NK-92 treated with Interleukin-12 subunit alpha and Interleukin-12 subunit beta, amount 100 ng/mL, for 24 hours (cell line): ENCODE results near the gene AKR7A3.
"Not testable (repeated sequence)": the region's sequence is repeated elsewhere in the genome, so short reads cannot be mapped to it uniquely, and the experiment has no call there.

Experiments used
- DNase-seq: peaks from one replicate; lab custom pipeline; 2025; lab: John Stamatoyannopoulos, UW

AKR7A3 gene

GRCh38 chr1:19288324-19289241 lies at the start of gene AKR7A3:
TSS of gene AKR7A3 (minus strand) at chr1:19288770. CDS start at chr1:19288709, 61 bp downstream.
- not testable (repeated sequence) for DNase-seq

GRCh38 chr1:19338323-19338762 lies 49.8 kb upstream of the AKR7A3 start:
- DNase-seq = no peak

GRCh38 chr1:19337289-19337688 lies 48.7 kb upstream of the AKR7A3 start:
- DNase-seq = no peak

GRCh38 chr1:19336543-19336942 lies 48.0 kb upstream of the AKR7A3 start:
- DNase-seq = no peak

GRCh38 chr1:19333587-19334354 lies 45.2 kb upstream of the AKR7A3 start:
- DNase-seq = no peak

GRCh38 chr1:19332832-19333231 lies 44.3 kb upstream of the AKR7A3 start:
- DNase-seq = no peak

- no peak for DNase-seq
These were observed 42.8 kb upstream of the AKR7A3 start for GRCh38 chr1:19331262-19331878.

- DNase-seq = no peak
These were observed 42.0 kb upstream of the AKR7A3 start for GRCh38 chr1:19330449-19331135.

- no peak for DNase-seq
These were observed 41.0 kb upstream of the AKR7A3 start for GRCh38 chr1:19329611-19330010.

GRCh38 chr1:19329188-19329587 lies 40.6 kb upstream of the AKR7A3 start:
- DNase-seq = no peak

- DNase-seq = no peak
These were observed 39.9 kb upstream of the AKR7A3 start for GRCh38 chr1:19328486-19328885.

- no peak for DNase-seq
These were observed 39.2 kb upstream of the AKR7A3 start for GRCh38 chr1:19327736-19328135.

GRCh38 chr1:19327301-19327700 lies 38.7 kb upstream of the AKR7A3 start:
- no peak for DNase-seq

GRCh38 chr1:19326748-19327065 lies 38.1 kb upstream of the AKR7A3 start:
- DNase-seq = no peak

GRCh38 chr1:19325958-19326747 lies 37.6 kb upstream of the AKR7A3 start:
- DNase-seq = no peak

GRCh38 chr1:19325368-19325957 lies 36.9 kb upstream of the AKR7A3 start:
- no peak for DNase-seq

GRCh38 chr1:19324665-19324990 lies 36.1 kb upstream of the AKR7A3 start:
- DNase-seq = no peak

GRCh38 chr1:19323987-19324664 lies 35.6 kb upstream of the AKR7A3 start:
- no peak for DNase-seq

- DNase-seq = no peak
These were observed 33.9 kb upstream of the AKR7A3 start for GRCh38 chr1:19322481-19322880.

- DNase-seq = no peak
These were observed 32.5 kb upstream of the AKR7A3 start for GRCh38 chr1:19321071-19321470.
